Stimulated activated CD4-positive, alpha-beta T cell treated with anti-CD3 and anti-CD28 coated beads, Interleukin-4, amount 100 ng/mL, for 48 hours (primary cell): ENCODE measurements around the gene RPL3.
"Not testable (repeated sequence)": the region's sequence is repeated elsewhere in the genome, so short reads cannot be mapped to it uniquely, and the experiment has no call there.

Experiments
- DNase-seq, 2 donors: peaks; one replicate each; pipeline ENCODE4 v3.0.0-alpha.2; 2020; ENCODE audit warnings: low read depth in 2 of 2

Gene RPL3

GRCh38 chr22:39351689-39352214, 32.3 kb upstream of the RPL3 start:
- no peak for DNase-seq

GRCh38 chr22:39350757-39351688, 31.6 kb upstream of the RPL3 start:
- DNase-seq, result no peak

DNA sequence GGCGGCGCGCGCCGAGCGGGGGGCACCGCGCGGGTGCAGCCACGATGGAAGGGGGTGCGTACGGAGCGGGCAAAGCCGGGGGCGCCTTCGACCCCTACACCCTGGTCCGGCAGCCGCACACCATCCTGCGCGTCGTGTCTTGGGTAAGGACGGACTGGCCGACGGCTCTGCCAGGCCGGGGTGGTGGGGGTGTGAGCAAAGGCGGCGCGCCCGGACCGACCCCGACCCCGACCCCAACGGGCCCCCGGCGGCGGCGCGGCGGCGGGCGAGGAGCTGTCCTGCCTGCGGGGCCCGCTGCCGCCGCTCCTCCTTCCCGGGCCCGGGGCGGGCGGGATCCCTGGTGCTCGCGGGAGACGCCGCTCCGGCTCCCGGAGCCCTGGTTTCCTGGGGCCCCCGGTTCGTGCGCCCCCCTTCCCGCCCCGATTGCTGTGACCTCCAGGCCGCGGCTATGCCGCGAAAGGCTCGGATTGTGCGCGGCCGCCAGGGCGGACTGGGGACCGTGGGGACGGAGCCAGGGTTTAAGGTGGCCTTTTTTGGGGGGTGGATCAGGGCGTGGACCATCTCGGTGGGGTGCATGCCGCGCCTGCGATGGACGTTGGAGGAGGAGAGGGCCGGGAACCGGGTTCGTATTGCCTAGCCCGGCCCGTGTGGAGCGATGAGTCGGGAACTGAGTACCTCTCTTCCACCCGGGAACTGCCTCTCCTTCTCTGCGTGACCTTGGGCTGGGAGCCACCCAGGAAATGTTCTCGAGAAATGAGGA, 30.7 kb upstream of the RPL3 start, which contains the start of gene SYNGR1:
Gene SYNGR1 (plus strand): TSS at position 25 of the 760 bp plus-strand sequence. CDS start 20 bp downstream, at position 45.
- no peak for DNase-seq

DNA sequence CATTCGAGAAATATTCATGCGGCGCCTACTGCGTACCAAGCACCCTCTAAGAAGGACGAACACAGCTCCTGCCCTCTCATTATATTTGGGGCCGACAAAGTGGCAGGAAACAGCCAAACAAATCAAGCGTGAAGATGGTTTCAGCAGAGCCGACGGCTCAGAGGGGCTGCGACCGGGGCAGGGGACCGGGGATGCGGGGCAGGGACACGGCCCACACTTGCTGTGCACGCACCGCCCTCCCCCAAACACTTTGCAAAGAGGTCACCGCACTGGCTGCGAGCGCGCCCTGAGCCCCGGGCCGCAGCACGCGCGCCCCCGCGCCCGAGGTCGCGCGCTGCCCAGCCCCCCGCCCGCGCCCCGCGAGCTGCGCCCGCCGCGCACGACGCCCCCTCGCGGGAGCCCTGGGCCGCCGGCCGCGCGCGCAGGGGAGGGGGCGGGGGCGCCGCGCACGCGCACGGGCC, 30.1 kb upstream of the RPL3 start:
- no peak for DNase-seq

GRCh38 chr22:39348909-39349505, 29.6 kb upstream of the RPL3 start:
- DNase-seq, result no peak

GRCh38 chr22:39345231-39345630, 25.8 kb upstream of the RPL3 start:
- DNase-seq, result no peak

- DNase-seq, result no peak
Measured at GRCh38 chr22:39344046-39344390, 24.6 kb upstream of the RPL3 start.

GRCh38 chr22:39343259-39344045, 24.0 kb upstream of the RPL3 start:
- peak; percentile 37 to 38 for DNase-seq

- DNase-seq, result no peak
Measured at GRCh38 chr22:39341179-39341578, 21.8 kb upstream of the RPL3 start.

- not testable (repeated sequence) for DNase-seq
Measured at GRCh38 chr22:39339775-39340174, 20.4 kb upstream of the RPL3 start.

GRCh38 chr22:39336411-39336810, 17.0 kb upstream of the RPL3 start:
- DNase-seq, result no peak

DNA sequence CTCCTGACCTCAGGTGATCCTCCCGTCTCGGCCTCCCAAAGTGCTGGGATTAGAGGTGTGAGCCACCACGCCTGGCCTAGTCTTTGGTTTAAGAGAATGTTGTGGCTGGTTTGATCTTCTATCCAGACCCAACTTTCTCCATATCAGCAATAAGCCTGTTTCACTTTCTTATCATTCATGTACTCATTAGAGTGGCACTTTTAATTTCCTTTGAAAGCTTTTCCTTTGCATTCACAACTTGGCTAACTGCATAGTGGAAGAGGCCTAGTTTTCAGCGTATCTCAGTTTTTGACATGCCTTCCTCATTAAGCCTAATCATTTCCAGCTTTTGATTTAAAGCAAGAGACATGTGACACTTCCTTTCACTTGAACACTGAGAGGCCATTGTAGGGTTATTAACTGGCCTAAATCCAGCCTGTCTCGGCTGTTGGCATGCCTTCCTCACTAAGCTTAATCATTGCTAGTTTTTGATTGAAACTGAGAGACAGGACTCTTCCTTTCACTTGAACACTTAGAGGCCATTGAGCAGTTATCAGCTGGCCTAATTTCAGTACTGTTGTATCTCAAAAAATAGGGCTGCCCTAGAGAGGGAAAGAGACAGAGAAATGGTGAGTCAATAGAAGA, 13.1 kb upstream of the RPL3 start:
- DNase-seq, result no peak

- DNase-seq, result not testable (repeated sequence)
Measured at GRCh38 chr22:39330553-39330952, 11.1 kb upstream of the RPL3 start.

DNA sequence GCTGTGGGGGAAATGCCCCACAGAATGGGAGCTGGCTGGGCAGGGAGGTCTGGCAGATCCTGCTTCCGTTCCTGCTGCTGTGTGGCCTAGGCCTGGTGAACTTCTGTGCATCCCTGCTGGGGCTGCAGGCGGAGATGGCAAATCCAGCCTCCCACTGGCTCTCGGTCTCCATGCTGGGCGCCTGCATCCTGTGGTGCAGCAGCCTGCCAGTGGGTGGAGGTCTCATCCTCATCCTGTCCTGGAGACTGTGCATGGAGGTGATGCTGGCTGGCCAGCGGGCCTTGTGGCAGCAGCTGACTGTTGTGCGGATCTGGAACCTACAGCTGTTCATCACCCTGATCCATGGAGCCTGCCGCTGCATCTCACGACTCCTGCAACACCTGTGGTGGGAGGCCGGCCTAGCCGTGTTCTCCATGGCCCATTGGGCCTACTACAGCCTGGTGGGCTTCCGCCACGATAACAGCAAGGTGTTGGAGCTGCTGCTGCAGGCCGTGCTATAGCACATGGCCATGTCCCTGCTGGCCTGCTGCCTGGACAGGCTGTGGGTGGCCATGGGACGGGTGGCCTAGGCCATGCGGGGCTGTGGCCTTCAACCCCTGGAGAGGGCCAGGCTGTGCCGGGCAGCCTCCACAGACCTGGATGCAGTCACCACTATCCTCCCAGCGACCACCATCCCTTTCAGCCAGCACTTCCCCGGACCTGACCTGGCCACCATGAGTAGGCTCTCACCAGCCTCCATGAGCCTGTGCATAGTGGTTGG, 8.8 kb upstream of the RPL3 start:
- DNase-seq, result no peak

GRCh38 chr22:39325392-39325932, 6.0 kb upstream of the RPL3 start:
- DNase-seq, result no peak

GRCh38 chr22:39320616-39321029, 1.2 kb upstream of the RPL3 start:
- not testable (repeated sequence) for DNase-seq

DNA sequence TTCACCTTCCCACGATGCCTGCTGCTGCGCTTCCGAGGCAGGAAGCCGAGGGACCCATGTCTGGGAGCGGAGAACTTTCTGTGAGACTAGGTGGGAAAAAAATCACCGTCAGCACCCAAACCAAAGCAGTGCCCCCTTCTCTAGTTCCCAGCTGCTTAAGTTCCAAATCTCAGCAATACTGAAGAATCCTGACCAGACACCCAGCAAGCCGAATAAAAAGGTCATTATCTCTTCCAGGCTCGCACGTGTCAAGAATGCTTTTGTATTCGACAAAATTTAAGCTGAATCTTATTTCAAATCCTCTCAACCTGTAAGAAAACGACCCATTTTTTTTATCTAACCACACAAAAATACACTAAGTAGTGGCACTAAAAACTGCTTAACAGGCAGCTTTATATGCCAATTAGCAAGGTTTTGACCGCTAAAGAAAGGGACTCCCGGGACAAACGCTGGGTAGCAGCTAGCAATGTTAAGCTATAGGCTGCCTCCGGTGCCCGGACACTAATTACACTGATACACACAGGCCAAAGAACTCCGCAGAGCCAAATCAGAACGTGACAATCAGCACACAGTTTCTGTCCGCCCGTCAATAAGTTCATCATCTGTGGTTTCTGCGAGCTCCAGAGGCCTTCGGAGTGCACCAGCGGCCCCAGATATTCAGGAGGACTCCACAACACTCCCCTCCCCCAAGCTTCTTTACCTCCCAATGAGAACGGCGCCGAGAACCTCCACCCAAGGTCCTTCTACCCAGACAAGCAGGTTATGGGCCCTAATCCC, 728 bp downstream of the RPL3 start:
- peak in 1 of 2 donors; percentile 42 for DNase-seq

DNA sequence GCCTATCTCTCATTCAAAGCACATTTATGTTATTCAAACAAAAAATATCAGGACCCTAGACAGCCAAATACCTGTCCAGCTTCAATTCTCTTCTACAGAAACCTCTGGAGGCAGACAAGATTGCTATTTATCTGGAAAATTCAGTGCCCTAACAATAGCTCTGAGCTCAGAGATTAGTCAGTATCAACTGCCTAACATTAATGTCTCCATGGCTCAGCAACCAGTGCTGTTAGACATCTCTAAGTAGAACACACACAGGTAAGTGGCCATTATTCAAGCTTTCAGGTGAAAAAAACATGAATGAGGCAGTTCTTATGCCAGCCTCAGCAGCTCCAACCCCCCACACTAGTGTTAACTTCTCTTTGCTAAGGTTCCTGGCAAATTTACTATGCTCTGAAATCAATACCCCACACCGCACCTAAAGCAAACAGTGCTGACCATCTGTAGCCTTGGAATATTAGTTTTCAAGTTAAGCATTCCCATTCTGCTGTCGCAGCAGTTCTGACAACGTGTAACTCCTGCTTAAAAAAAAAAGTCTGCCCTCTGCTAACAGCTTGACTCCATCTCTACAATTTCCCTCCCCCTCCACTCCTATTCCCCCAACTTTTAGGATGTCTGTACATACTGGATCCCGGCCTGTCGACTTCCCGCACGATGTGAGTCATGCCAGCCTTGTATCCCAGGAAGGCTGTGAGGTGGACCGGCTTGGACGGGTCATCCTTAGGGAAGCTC, 1.5 kb downstream of the RPL3 start:
- DNase-seq, result no peak
